ENCODE measurements around the gene RYK.

DNA sequence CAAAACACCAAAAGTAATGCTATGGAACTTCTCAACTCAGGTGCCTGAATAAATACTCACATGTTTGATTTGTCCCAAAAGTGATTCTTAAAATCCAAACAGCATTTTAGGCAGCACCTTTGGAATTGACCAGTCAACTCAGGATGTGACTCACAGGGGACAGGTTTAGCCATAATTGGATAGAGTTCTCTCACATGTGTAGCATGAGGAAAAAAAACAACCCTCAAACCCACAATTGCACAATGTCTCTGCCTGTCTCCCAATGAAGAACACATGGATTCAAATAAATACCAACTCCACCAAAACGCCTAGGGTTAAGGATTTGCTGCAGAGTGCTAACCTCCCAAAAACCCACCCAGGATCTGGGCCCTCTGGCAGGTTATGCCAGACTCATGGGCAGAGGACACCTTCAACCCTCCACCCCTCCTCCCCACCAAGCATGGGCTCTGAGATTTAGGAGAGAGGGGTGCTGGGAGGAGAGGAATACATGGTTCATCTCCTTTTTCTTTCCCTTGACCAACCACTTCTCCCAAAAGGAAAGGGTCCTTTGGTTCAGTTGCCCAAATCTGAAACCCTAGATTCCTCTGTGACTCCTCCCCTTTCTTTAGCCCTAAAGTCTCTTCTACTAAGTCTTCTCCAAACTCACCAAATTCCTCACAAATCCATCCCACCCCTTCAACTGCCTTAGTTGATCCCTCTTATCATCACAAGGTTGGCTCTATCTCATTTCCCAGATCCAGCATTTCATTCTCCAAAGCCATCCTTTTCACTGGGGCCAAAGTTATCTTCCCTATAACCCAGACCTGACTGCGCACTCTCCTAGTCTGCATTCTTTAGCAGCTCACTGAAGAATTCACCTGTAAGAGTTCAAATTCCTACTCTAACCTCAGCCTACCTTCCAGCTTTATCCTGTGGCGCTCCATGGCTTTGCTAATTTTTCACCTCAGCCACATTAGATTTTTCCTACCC lies 7.7 kb downstream of the RYK start:
- TF ChIP-seq, protein P1, sequence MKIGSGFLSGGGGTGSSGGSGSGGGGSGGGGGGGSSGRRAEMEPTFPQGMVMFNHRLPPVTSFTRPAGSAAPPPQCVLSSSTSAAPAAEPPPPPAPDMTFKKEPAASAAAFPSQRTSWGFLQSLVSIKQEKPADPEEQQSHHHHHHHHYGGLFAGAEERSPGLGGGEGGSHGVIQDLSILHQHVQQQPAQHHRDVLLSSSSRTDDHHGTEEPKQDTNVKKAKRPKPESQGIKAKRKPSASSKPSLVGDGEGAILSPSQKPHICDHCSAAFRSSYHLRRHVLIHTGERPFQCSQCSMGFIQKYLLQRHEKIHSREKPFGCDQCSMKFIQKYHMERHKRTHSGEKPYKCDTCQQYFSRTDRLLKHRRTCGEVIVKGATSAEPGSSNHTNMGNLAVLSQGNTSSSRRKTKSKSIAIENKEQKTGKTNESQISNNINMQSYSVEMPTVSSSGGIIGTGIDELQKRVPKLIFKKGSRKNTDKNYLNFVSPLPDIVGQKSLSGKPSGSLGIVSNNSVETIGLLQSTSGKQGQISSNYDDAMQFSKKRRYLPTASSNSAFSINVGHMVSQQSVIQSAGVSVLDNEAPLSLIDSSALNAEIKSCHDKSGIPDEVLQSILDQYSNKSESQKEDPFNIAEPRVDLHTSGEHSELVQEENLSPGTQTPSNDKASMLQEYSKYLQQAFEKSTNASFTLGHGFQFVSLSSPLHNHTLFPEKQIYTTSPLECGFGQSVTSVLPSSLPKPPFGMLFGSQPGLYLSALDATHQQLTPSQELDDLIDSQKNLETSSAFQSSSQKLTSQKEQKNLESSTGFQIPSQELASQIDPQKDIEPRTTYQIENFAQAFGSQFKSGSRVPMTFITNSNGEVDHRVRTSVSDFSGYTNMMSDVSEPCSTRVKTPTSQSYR (CRISPR knock-in tag; IDR thresholded peaks at IDR 0.05) = no peak
- no peak for TF ChIP-seq NR1H2 (CRISPR knock-in tag; IDR thresholded peaks at IDR 0.05)
- TF ChIP-seq, protein P2, sequence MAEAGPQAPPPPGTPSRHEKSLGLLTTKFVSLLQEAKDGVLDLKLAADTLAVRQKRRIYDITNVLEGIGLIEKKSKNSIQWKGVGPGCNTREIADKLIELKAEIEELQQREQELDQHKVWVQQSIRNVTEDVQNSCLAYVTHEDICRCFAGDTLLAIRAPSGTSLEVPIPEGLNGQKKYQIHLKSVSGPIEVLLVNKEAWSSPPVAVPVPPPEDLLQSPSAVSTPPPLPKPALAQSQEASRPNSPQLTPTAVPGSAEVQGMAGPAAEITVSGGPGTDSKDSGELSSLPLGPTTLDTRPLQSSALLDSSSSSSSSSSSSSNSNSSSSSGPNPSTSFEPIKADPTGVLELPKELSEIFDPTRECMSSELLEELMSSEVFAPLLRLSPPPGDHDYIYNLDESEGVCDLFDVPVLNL (CRISPR knock-in tag; IDR thresholded peaks at IDR 0.05; ENCODE audit: borderline replicate concordance, low read depth) = no peak
- TF ChIP-seq, protein P3, sequence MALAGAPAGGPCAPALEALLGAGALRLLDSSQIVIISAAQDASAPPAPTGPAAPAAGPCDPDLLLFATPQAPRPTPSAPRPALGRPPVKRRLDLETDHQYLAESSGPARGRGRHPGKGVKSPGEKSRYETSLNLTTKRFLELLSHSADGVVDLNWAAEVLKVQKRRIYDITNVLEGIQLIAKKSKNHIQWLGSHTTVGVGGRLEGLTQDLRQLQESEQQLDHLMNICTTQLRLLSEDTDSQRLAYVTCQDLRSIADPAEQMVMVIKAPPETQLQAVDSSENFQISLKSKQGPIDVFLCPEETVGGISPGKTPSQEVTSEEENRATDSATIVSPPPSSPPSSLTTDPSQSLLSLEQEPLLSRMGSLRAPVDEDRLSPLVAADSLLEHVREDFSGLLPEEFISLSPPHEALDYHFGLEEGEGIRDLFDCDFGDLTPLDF (CRISPR knock-in tag; IDR thresholded peaks at IDR 0.05) = no peak
